D721Med (cell line): ENCODE data around the gene FPR1.

ENCODE experiments used
- DNase-seq: peaks from one replicate; pipeline ENCODE4 v3.0.0; 2011; ENCODE audit warnings: low spot score; ENCODE audit not compliant: insufficient read length
- FAIRE-seq: peaks from 2 replicates; lab custom pipeline; 2011; peaks lifted over from hg19 to GRCh38; lab: Jason Lieb, UNC
- TF ChIP-seq, protein P1 (sequence below): IDR thresholded peaks from 2 replicates; pipeline ENCODE4 v1.5.1; 2012; ENCODE audit warnings: mild to moderate bottlenecking, control low read depth; ENCODE audit not compliant: insufficient read depth; ENCODE audit errors: missing control alignments

The FPR1 gene

GRCh38 chr19:51737389-51737788 lies 14.3 kb downstream of the FPR1 start:
- FAIRE-seq (no peak), DNase-seq (no peak)
- TF ChIP-seq, protein P1, sequence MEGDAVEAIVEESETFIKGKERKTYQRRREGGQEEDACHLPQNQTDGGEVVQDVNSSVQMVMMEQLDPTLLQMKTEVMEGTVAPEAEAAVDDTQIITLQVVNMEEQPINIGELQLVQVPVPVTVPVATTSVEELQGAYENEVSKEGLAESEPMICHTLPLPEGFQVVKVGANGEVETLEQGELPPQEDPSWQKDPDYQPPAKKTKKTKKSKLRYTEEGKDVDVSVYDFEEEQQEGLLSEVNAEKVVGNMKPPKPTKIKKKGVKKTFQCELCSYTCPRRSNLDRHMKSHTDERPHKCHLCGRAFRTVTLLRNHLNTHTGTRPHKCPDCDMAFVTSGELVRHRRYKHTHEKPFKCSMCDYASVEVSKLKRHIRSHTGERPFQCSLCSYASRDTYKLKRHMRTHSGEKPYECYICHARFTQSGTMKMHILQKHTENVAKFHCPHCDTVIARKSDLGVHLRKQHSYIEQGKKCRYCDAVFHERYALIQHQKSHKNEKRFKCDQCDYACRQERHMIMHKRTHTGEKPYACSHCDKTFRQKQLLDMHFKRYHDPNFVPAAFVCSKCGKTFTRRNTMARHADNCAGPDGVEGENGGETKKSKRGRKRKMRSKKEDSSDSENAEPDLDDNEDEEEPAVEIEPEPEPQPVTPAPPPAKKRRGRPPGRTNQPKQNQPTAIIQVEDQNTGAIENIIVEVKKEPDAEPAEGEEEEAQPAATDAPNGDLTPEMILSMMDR, result no peak

GRCh38 chr19:51735759-51736449 lies 15.8 kb downstream of the FPR1 start:
- DNase-seq (no peak), FAIRE-seq (no peak)
- TF ChIP-seq, protein P1, result no peak

DNA sequence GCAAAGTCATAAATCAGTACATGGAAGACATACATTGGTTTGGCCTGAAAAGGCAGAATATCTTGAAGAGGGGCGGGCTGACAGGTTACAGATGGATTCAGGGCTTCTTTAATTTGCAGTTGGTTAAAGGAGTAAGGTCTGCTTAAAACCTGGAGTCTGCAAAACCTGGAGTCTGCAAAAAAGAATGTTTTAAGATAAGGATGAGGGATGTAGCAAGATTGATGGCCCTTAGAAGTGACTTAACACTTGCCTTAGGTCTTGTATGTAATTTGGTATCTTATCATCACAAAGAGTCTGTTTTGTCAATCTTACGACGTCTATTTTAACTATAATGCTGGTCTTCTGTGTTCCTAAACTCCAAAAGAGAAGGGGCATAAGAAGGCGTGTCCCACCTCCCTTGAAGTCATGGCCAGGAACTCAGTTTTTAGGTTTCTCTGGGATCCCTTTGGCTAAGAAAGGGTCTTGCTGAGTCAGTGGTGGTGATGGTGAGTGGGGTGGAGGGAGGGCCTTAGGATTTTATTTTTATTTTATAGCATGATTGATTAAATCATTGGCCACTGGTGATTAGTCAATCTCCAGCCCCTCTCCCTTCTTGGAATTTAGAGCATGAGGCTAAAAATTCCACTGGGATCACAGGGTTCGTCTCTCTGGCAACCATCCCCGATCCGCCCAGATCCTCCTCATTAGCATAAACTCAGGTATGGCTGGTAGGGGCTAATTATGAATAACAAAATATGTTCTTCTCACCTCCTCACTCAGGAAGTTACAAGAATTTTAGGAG lies 17.7 kb downstream of the FPR1 start:
- TF ChIP-seq, protein P1, result no peak
- FAIRE-seq, result no peak
- no peak for DNase-seq

DNA sequence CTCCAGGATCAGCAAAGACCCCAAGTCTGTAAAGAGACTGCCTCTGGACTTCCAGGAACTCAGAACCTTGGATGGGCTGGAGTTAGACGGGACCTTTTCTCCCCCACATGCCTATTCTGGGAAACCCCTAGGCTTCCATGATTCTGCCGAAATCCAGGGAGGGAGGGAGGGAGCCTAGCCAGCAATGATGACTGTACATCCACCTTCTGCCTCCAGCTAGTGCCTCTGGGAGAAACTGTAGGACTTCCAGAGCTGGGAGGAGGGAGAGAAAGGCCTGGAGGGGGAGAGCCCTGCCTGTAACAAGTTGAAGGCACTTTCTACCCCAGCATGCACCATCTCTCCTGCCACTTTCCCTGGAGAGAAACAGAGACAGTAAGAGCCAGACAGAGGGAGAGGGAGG lies 21.9 kb downstream of the FPR1 start:
- DNase-seq (no peak), FAIRE-seq (no peak)
- TF ChIP-seq, protein P1, result no peak

DNA sequence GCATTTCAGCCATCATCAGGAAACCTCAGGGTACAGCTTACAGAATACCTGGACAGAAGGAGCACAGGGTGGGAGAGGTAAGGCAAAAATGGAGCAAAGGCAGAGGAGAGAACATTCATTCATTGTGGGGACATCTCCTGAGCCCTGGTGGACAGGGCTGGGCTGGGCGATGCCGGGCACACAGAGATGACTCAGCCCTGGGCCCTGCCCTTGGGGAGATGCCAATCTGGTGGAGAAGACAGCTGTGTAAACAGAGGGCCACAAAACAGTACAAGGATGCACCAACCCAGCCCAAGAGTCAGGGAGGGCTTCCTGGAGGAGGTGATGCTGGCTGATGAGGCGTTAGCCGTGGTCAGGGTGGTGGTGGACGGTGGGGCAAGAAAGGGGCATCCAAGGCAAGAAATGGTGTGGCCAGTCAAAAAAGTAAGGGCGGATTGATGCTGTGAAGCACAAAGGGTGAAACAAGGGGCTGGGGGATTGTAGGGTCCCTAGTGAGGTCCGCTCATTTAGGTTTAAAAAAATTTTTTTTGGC lies 24.3 kb downstream of the FPR1 start:
- no peak for FAIRE-seq
- TF ChIP-seq, protein P1, result no peak
- no peak for DNase-seq

DNA sequence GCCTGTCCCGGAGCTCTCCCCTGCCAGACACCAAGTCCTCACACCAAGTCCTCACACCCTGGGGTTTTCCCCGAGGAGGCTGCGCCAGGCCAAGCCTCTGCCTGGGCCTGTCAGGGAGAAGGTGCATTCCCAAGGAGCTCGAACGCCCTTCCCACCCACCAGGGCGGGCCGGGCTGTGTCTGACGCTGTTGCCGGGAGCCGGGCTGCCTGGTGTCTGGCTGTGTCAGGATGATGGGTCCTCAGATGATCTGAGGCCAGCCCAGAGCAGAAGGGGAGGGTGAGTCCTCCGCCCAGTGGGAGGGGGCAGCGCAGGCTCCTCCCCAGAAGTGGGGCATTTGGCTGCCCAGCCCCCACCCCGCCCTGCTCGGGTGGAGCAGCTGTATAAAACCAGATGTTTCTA lies 25.6 kb downstream of the FPR1 start:
- FAIRE-seq (no peak), DNase-seq (no peak)
- TF ChIP-seq, protein P1, result no peak
